SK-N-SH (cell line): Measurements from ENCODE around the gene NRIP3. TPM values are rescaled to one million over a fixed set of nuclear protein-coding genes. Genes with fewer than 3 reads are reported as not detected.

Experiments used
- CTCF ChIA-PET: fragments of 300-600, 350-600 bp; formaldehyde crosslinking; extraction: SDS; loops from one replicate; lab custom pipeline; 2021; lab: Yijun Ruan, JAX
- POLR2A ChIA-PET: fragments of 350-600 bp; sonication (Branson Sonifier 250); formaldehyde crosslinking; extraction: SDS; loops from one replicate; lab custom pipeline; 2020; ENCODE audit warnings: antibody characterized with exemption, inconsistent platforms; lab: Yijun Ruan, JAX
- DNase-seq: peaks from one replicate; pipeline ENCODE4 v3.0.0; 2012
- H2AFZ ChIP-seq: fragments of 200-600 bp; sonication (generic); 2 replicates; pipeline ENCODE4 v1.8.1; 2016; ENCODE audit warnings: antibody characterized with exemption, mild to moderate bottlenecking, low read depth
- H3F3A ChIP-seq: fragments of 200-600 bp; sonication (generic); replicated peaks from 2 replicates; pipeline ENCODE3; 2016; ENCODE audit warnings: antibody characterized with exemption, mild to moderate bottlenecking; ENCODE audit not compliant: insufficient read depth
- H3K27ac ChIP-seq, 2 experiments: fragments of 200-500 bp in 1 of 2; fragments of 200-600 bp in 1 of 2; sonication (Bioruptor generic) in 1 of 2; sonication (generic), shearing (Covaris generic) in 1 of 2; 2 replicates each; pipeline versions ENCODE4 v1.5.1 to v1.6.1; 2014 to 2016; ENCODE audit warnings: low read depth in 2 of 2, inconsistent platforms in 1 of 2, low read length in 1 of 2, mild to moderate bottlenecking in 1 of 2, mixed read lengths in 1 of 2
- H3K27me3 ChIP-seq: fragments of 200-600 bp; sonication (generic), shearing (Covaris generic); 2 replicates; pipeline ENCODE4 v1.6.1; 2016; ENCODE audit warnings: mixed run types; ENCODE audit not compliant: insufficient read depth
- H3K36me3 ChIP-seq, 2 experiments: fragments of 200-500 bp in 1 of 2; fragments of 200-600 bp in 1 of 2; sonication (Bioruptor generic) in 1 of 2; sonication (generic) in 1 of 2; replicated peaks in 1 of 2; 2 replicates each; pipeline versions ENCODE3 to v1.5.1; 2014 to 2016; ENCODE audit warnings: low read length in 1 of 2, mild to moderate bottlenecking in 1 of 2; ENCODE audit not compliant: insufficient read depth in 2 of 2, control insufficient read depth in 1 of 2
- H3K4me1 ChIP-seq, 2 experiments: fragments of 200-500 bp in 1 of 2; fragments of 200-600 bp in 1 of 2; sonication (Bioruptor generic) in 1 of 2; sonication (generic), shearing (Covaris generic) in 1 of 2; 2 replicates each; pipeline versions ENCODE4 v1.5.1 to v1.6.1; 2014 to 2016; ENCODE audit warnings: low read depth in 1 of 2, low read length in 1 of 2, mixed run types in 1 of 2; ENCODE audit not compliant: insufficient read depth in 2 of 2, control insufficient read depth in 1 of 2
- H3K4me2 ChIP-seq: fragments of 200-600 bp; sonication (generic), shearing (Covaris generic); 2 replicates; pipeline ENCODE4 v1.6.1; 2017; ENCODE audit warnings: mixed run types
- H3K4me3 ChIP-seq, 2 experiments: fragments of 200-500 bp in 1 of 2; fragments of 200-600 bp in 1 of 2; sonication (Bioruptor generic) in 1 of 2; sonication (generic), shearing (Covaris generic) in 1 of 2; 2 replicates each; pipeline versions ENCODE4 v1.5.1 to v1.8.1; 2014 to 2016; ENCODE audit warnings: low read depth in 2 of 2, inconsistent platforms in 1 of 2, low read length in 1 of 2, mild to moderate bottlenecking in 1 of 2, mixed read lengths in 1 of 2, moderate library complexity in 1 of 2
- H3K79me2 ChIP-seq: fragments of 200-600 bp; sonication (generic); 2 replicates; pipeline ENCODE4 v1.8.1; 2017; ENCODE audit warnings: mild to moderate bottlenecking; ENCODE audit not compliant: insufficient read depth
- H3K9ac ChIP-seq: fragments of 200-600 bp; sonication (generic); 2 replicates; pipeline ENCODE4 v1.6.1; 2017; ENCODE audit warnings: mixed run types
- H3K9me2 ChIP-seq: fragments of 200-600 bp; sonication (generic); 2 replicates; pipeline ENCODE4 v1.6.1; 2017; ENCODE audit warnings: mixed run types
- H3K9me3 ChIP-seq: fragments of 200-600 bp; sonication (generic); 2 replicates; pipeline ENCODE4 v1.6.1; 2017; ENCODE audit warnings: mixed run types, mild to moderate bottlenecking, moderate library complexity
- H4K20me1 ChIP-seq: fragments of 200-600 bp; sonication (generic); 2 replicates; pipeline ENCODE4 v1.6.1; 2017; ENCODE audit warnings: mild to moderate bottlenecking, mixed run types; ENCODE audit not compliant: insufficient read depth
- ELF1 ChIP-seq: IDR thresholded peaks from 2 replicates; pipeline ENCODE4 v1.4.0; 2012
- EZH2phosphoT487 ChIP-seq: fragments of 200-600 bp; sonication (generic); IDR thresholded peaks from 2 replicates; pipeline ENCODE4 v1.6.1; 2017; ENCODE audit warnings: low read depth, mixed run types, mild to moderate bottlenecking, antibody characterized with exemption, moderate library complexity, borderline replicate concordance
- FOSL2 ChIP-seq: IDR thresholded peaks from 2 replicates; pipeline ENCODE4 v1.4.0; 2012; ENCODE audit warnings: low read depth, mild to moderate bottlenecking, moderate library complexity, borderline replicate concordance
- FOXJ3 ChIP-seq: sonication (generic); formaldehyde crosslinking; IDR thresholded peaks from 2 replicates; pipeline ENCODE4 v1.5.1; 2020; ENCODE audit warnings: mild to moderate bottlenecking, missing genetic modification reagents
- GABPA ChIP-seq: IDR thresholded peaks from 2 replicates; pipeline ENCODE4 v1.4.0; 2012; ENCODE audit warnings: low read depth, mild to moderate bottlenecking
- IRF3 ChIP-seq: fragments of 150-350 bp; IDR thresholded peaks from 2 replicates; pipeline ENCODE4 v1.6.1; 2016; ENCODE audit warnings: mild to moderate bottlenecking, low read depth, low read length
- MEF2A ChIP-seq: IDR thresholded peaks from 2 replicates; pipeline ENCODE4 v1.4.0; 2012; ENCODE audit warnings: low read depth, borderline replicate concordance
- MXI1 ChIP-seq: IDR thresholded peaks from 2 replicates; pipeline ENCODE4 v1.6.1; 2012; ENCODE audit warnings: mild to moderate bottlenecking, low read depth, low read length, improper control_type of control experiment
- PBX3 ChIP-seq: IDR thresholded peaks from 2 replicates; pipeline ENCODE4; 2012
- POLR2AphosphoS5 ChIP-seq: IDR thresholded peaks from 2 replicates; pipeline ENCODE4 v1.6.1; 2012; ENCODE audit warnings: low read depth, low read length
- RAD21 ChIP-seq: IDR thresholded peaks from 2 replicates; pipeline ENCODE4 v1.6.1; 2012; ENCODE audit warnings: mild to moderate bottlenecking, low read length
- RCOR1 ChIP-seq: fragments of 150-350 bp; IDR thresholded peaks from 2 replicates; pipeline ENCODE4 v1.6.1; 2017; ENCODE audit warnings: antibody characterized with exemption, low read length
- REST ChIP-seq: IDR thresholded peaks from 2 replicates; pipeline ENCODE4 v1.6.1; 2012; ENCODE audit warnings: mild to moderate bottlenecking, low read depth, low read length, moderate library complexity
- RFX5 ChIP-seq: IDR thresholded peaks from 2 replicates; pipeline ENCODE4 v1.6.1; 2012; ENCODE audit warnings: mild to moderate bottlenecking, improper control_type of control experiment, low read length
- RXRA ChIP-seq: IDR thresholded peaks from 2 replicates; pipeline ENCODE4 v1.4.0; 2012; ENCODE audit warnings: low read depth, mild to moderate bottlenecking, borderline replicate concordance
- SIN3A ChIP-seq: IDR thresholded peaks from 2 replicates; pipeline ENCODE4 v1.6.1; 2012; ENCODE audit warnings: low read depth, mild to moderate bottlenecking, low read length, moderate library complexity, borderline replicate concordance
- SMC3 ChIP-seq: IDR thresholded peaks from 2 replicates; pipeline ENCODE4 v1.6.1; 2012; ENCODE audit warnings: low read depth, low read length, improper control_type of control experiment
- TAF1 ChIP-seq: IDR thresholded peaks from 2 replicates; pipeline ENCODE4 v1.6.1; 2012; ENCODE audit warnings: low read depth, mild to moderate bottlenecking, low read length, moderate library complexity, borderline replicate concordance
- WGBS: methylation state at CpG from one replicate; pipeline ENCODE4 v1.1.6; 2017; ENCODE audit warnings: low lambda C conversion rate; 5-methylcytosine and 5-hydroxymethylcytosine counted together
- polyA plus RNA-seq, 3 experiments: library from polyadenylated mRNA; depleted of rRNA; stranded (reverse); fragments of >200 nt; gene quantifications; 2 replicates each; pipeline ENCODE4 v1.2.3, GENCODE V29; 2012
- TF ChIP-seq, protein P1 (sequence below): IDR thresholded peaks from 2 replicates; pipeline ENCODE4 v1.4.0; 2012; ENCODE audit warnings: low read depth
- TF ChIP-seq, protein P2 (sequence below): fragments of 150-350 bp; IDR thresholded peaks from 2 replicates; pipeline ENCODE4 v1.6.1; 2017; ENCODE audit warnings: antibody characterized with exemption, low read length, low read depth, borderline replicate concordance

NRIP3 gene
- polyA plus RNA-seq, 1 of the 3 experiments (the other 2 are of a cell fraction): 2.1 TPM

GRCh38 chr11:9016916-9017642 is 13.3 kb upstream of the NRIP3 start:
- Histone ChIP-seq H3K9me2 (no peaks in the 10 kb centered on the region), H3K36me3 (no peaks in the 10 kb centered on the region), H3F3A (no peaks in the 10 kb centered on the region), H3K4me1 (peaks cover 0 to 2% of the 10 kb centered on the region in 2 experiments; a peak in 2 of 4 replicates), H3K9me3 (no peaks in the 10 kb centered on the region), H2AFZ (no peak overlapping the region), H3K9ac (no peak overlapping the region), H3K79me2 (no peaks in the 10 kb centered on the region), H4K20me1 (no peaks in the 10 kb centered on the region), H3K27me3 (no peaks in the 10 kb centered on the region), H3K4me2 (no peak overlapping the region), H3K4me3 (no peak overlapping the region), H3K27ac (no peak overlapping the region)
- DNase-seq: no peak
- TF ChIP-seq FOSL2 (no peak), REST (no peak), EZH2phosphoT487 (no peak), IRF3 (no peak), PBX3 (no peak), FOXJ3 (CRISPR knock-in tag) (no peak), TAF1 (no peak), GABPA (no peak)
- WGBS: 82% methylated on average over 5 of the region's 6 CpGs
- ChIA-PET CTCF (interaction anchor here (0.7 to 10.4 kb wide), 11 partner anchors 10 to 490 kb away, joined by 3 to 205 read pairs (median 7); partner anchors contain the start of gene SCUBE2), POLR2A (interaction anchor here (0.7 kb wide), 1 partner anchor 8 kb away, joined by 3 read pairs; no protein-coding TSS in a partner anchor)

DNA sequence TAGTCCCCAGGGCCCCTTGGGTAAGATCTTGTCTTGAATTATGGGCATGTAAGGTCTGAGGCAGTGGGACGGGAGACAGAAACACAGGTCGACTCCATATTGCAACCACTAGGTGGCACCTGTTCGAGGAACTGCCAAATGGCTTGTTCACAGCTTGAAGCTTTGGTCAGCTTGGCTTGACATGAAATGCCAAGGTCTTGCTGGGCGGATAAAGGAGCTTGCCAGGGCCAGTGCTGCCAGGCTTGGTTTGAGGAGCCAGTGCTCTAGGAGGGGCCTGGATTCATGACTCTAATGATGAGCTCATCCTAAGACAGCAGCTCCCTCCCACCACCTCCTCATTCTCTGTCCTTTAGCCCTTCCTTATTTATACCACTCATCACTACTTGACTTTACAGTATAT is 11.9 kb upstream of the NRIP3 start:
- Histone ChIP-seq H4K20me1 (no peaks in the 10 kb centered on the region), H3K27ac (no peak overlapping the region), H3F3A (no peaks in the 10 kb centered on the region), H3K27me3 (no peaks in the 10 kb centered on the region), H3K9ac (no peak overlapping the region), H3K4me2 (no peak overlapping the region), H3K36me3 (no peaks in the 10 kb centered on the region), H3K4me3 (no peak overlapping the region; a peak in 1 of 4 replicates), H3K9me3 (no peaks in the 10 kb centered on the region), H3K9me2 (no peaks in the 10 kb centered on the region), H3K79me2 (no peaks in the 10 kb centered on the region), H3K4me1 (peaks cover 0 to 2% of the 10 kb centered on the region in 2 experiments; a peak in 2 of 4 replicates), H2AFZ (no peak overlapping the region)
- ChIA-PET CTCF (interaction anchor here (0.6 to 10.4 kb wide), 44 partner anchors 9 to 491 kb away, joined by 3 to 205 read pairs (median 6); partner anchors contain the start of gene SCUBE2), POLR2A (interaction anchor here (1.1 to 1.6 kb wide), 2 partner anchors 122 to 445 kb away, joined by 3 to 7 read pairs; partner anchors contain the start of gene ZNF143)
- peak; percentile 76 for DNase-seq
- 10% methylated on average over 4 of the region's 4 CpGs for WGBS
- no peak for TF ChIP-seq RXRA
- TF ChIP-seq SIN3A: no peak
- peak; percentile 88 for TF ChIP-seq SMC3
- no peak for TF ChIP-seq POLR2AphosphoS5
- TF ChIP-seq TAF1: no peak
- TF ChIP-seq RAD21: peak; percentile 79
- no peak for TF ChIP-seq MXI1
- no peak for TF ChIP-seq FOXJ3 (CRISPR knock-in tag)
- no peak for TF ChIP-seq ELF1
- TF ChIP-seq, protein P1, sequence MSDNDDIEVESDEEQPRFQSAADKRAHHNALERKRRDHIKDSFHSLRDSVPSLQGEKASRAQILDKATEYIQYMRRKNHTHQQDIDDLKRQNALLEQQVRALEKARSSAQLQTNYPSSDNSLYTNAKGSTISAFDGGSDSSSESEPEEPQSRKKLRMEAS: no peak
- TF ChIP-seq RCOR1: no peak
- TF ChIP-seq RFX5: no peak
- TF ChIP-seq, protein P2, sequence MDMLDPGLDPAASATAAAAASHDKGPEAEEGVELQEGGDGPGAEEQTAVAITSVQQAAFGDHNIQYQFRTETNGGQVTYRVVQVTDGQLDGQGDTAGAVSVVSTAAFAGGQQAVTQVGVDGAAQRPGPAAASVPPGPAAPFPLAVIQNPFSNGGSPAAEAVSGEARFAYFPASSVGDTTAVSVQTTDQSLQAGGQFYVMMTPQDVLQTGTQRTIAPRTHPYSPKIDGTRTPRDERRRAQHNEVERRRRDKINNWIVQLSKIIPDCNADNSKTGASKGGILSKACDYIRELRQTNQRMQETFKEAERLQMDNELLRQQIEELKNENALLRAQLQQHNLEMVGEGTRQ: no peak
- TF ChIP-seq MEF2A: no peak
